Measurements from ENCODE around the gene CTNND1. TPM values are rescaled to one million over a fixed set of nuclear protein-coding genes. Genes with fewer than 3 reads are reported as not detected.

Gene CTNND1
- polyA plus RNA-seq, 6 donors from 2014 or later, result 0.28 to 9.5 (median 7.8) TPM

Other genes with a start within 250 kb of the CTNND1 start
- gene SLC43A1, start 246.1 kb upstream of the CTNND1 start, polyA plus RNA-seq (ENCODE audit: low read depth in 6 of 6), result 10 to 100 TPM in 1 of 6 donors, 1 to 10 TPM in 5; 3.2 to 10.9 (median 4.6) TPM
- gene TIMM10, start 231.0 kb upstream of the CTNND1 start, polyA plus RNA-seq (ENCODE audit: low read depth in 6 of 6), result 100 to 1,000 TPM in 1 of 6 donors, 10 to 100 TPM in 5; 64.9 to 105 (median 79.9) TPM
- under 1 TPM in 3 of 6 donors, not detected in 3; 0.18 to 0.40 (median 0.34) TPM for gene SMTNL1, start 224.2 kb upstream of the CTNND1 start, polyA plus RNA-seq (ENCODE audit: low read depth in 6 of 6)
- gene UBE2L6, start 194.1 kb upstream of the CTNND1 start, polyA plus RNA-seq (ENCODE audit: low read depth in 6 of 6), result 100 to 1,000 TPM; 182 to 310 (median 219) TPM
- gene SERPING1, start 164.1 kb upstream of the CTNND1 start, polyA plus RNA-seq (ENCODE audit: low read depth in 6 of 6), result under 1 TPM in 1 of 6 donors, not detected in 5; 0.82 TPM
- gene YPEL4, start 111.9 kb upstream of the CTNND1 start, polyA plus RNA-seq (ENCODE audit: low read depth in 6 of 6), result not detected
- 10 to 100 TPM; 15.1 to 62.2 (median 19.0) TPM for gene CLP1, start 104.0 kb upstream of the CTNND1 start, polyA plus RNA-seq (ENCODE audit: low read depth in 6 of 6)
- gene ZDHHC5, start 93.7 kb upstream of the CTNND1 start, polyA plus RNA-seq (ENCODE audit: low read depth in 6 of 6), result 10 to 100 TPM in 5 of 6 donors, 1 to 10 TPM in 1; 6.1 to 39.2 (median 28.2) TPM
- gene MED19, start 49.6 kb upstream of the CTNND1 start, polyA plus RNA-seq (ENCODE audit: low read depth in 6 of 6), result 10 to 100 TPM; 17.6 to 24.3 (median 21.7) TPM
- 10 to 100 TPM; 61.5 to 77.9 (median 72.3) TPM for gene TMX2, start 49.2 kb upstream of the CTNND1 start, polyA plus RNA-seq (ENCODE audit: low read depth in 6 of 6)
- gene SELENOH, start 20.3 kb upstream of the CTNND1 start, polyA plus RNA-seq (ENCODE audit: low read depth in 6 of 6), result 100 to 1,000 TPM; 299 to 401 (median 350) TPM
- gene BTBD18, start 10.0 kb upstream of the CTNND1 start, polyA plus RNA-seq (ENCODE audit: low read depth in 6 of 6), result 1 to 10 TPM in 3 of 6 donors, under 1 TPM in 2, not detected in 1; 0.47 to 1.6 (median 1.4) TPM

Measured in naive B cell (primary cell).